HG03442 (cell line): ENCODE data around the gene LETM1.

ENCODE experiments used
- ATAC-seq: cut with Tn5 transposase; IDR thresholded peaks from one replicate; pipeline ENCODE4 v1.9.1; 2021; ENCODE audit warnings: mild to moderate bottlenecking, moderate library complexity; ENCODE audit not compliant: unreplicated experiment

Gene LETM1

GRCh38 chr4:1783015-1783414, 72.9 kb downstream of the LETM1 start:
- ATAC-seq: no peak

GRCh38 chr4:1780435-1780834, 75.5 kb downstream of the LETM1 start:
- ATAC-seq: no peak

GRCh38 chr4:1779588-1780382, 76.2 kb downstream of the LETM1 start:
- ATAC-seq: no peak

- no peak for ATAC-seq
Observed at GRCh38 chr4:1778642-1779392, 77.1 kb downstream of the LETM1 start.

GRCh38 chr4:1777822-1778641, 77.9 kb downstream of the LETM1 start:
- ATAC-seq: no peak

- ATAC-seq: no peak
Observed at GRCh38 chr4:1776521-1777161, 79.3 kb downstream of the LETM1 start.

GRCh38 chr4:1775731-1776500, 80.0 kb downstream of the LETM1 start:
- ATAC-seq: no peak

GRCh38 chr4:1773754-1774153, 82.2 kb downstream of the LETM1 start:
- ATAC-seq: no peak

GRCh38 chr4:1772853-1773538, 83.0 kb downstream of the LETM1 start:
- no peak for ATAC-seq

GRCh38 chr4:1771555-1772305, 84.2 kb downstream of the LETM1 start:
- ATAC-seq: no peak

- ATAC-seq: no peak
Observed at GRCh38 chr4:1770791-1771231, 85.1 kb downstream of the LETM1 start.

- ATAC-seq: no peak
Observed at GRCh38 chr4:1770245-1770644, 85.7 kb downstream of the LETM1 start.

GRCh38 chr4:1769692-1770091, 86.3 kb downstream of the LETM1 start:
- no peak for ATAC-seq

- ATAC-seq: no peak
Observed at GRCh38 chr4:1768367-1769034, 87.5 kb downstream of the LETM1 start.

GRCh38 chr4:1767770-1768366, 88.1 kb downstream of the LETM1 start:
- no peak for ATAC-seq

- ATAC-seq: no peak
Observed at GRCh38 chr4:1767061-1767769, 88.7 kb downstream of the LETM1 start.
